NK-92 treated with Interleukin-12 subunit alpha and Interleukin-12 subunit beta, amount 100 ng/mL, for 24 hours (cell line): ENCODE measurements around the gene OR10V1.
"Not testable (repeated sequence)": the region's sequence is repeated elsewhere in the genome, so short reads cannot be mapped to it uniquely, and the experiment has no call there.

Experiments used
- DNase-seq: peaks from one replicate; lab custom pipeline; 2025; lab: John Stamatoyannopoulos, UW

Gene OR10V1

DNA sequence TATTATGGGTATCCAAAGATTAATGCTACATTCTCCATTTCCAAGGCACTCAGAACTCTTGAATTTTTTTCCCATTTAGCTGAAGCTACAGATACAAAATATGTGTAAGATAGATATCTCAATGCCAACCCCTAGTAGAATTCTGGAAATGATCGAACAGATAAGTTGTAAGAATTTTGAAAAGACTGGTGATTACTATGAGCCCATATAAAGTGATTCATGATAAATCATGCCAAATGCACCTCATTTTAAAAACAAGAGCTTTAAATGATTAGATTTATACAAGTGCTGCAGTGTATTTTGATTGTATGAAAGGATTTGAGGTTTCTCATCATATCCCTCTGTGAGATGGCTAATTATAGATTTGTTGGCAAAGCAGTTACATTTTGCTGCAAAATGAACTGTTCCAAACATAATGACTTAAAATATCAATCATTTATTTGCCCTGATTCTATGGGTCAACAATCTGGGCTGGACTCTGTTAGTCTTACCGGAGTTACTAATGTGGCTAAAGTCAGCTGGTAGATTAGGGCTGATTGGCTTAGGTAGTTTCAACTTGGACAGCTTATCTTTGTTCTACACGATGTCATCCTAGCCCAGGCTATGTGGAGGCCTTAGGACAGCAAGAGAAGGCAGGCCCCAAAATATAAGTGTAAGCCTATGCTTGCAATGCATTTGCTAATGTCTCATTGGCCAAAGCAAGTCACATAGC lies 3.4 kb downstream of the OR10V1 start:
- no peak for DNase-seq

- no peak for DNase-seq
Observed at GRCh38 chr11:59708537-59708936, 5.1 kb downstream of the OR10V1 start.

DNA sequence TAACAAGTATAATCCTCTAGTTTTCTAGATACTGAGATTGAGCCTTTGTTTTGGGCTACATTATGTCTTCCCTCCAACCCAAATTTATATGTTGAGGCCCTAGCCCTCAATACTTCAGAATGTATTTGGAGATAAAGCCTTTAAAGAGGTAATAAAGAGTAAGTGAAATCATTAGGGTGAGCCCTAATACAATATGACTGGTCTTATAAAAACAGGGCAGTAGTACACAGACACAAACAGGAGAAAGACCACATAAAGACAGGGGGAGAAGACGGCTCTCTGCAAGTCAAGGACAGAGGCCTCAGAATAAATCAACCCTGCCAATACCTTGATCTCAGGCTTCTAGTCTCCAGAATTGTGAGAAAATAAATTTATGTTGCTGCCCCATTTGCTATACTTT lies 6.3 kb downstream of the OR10V1 start:
- no peak for DNase-seq

DNA sequence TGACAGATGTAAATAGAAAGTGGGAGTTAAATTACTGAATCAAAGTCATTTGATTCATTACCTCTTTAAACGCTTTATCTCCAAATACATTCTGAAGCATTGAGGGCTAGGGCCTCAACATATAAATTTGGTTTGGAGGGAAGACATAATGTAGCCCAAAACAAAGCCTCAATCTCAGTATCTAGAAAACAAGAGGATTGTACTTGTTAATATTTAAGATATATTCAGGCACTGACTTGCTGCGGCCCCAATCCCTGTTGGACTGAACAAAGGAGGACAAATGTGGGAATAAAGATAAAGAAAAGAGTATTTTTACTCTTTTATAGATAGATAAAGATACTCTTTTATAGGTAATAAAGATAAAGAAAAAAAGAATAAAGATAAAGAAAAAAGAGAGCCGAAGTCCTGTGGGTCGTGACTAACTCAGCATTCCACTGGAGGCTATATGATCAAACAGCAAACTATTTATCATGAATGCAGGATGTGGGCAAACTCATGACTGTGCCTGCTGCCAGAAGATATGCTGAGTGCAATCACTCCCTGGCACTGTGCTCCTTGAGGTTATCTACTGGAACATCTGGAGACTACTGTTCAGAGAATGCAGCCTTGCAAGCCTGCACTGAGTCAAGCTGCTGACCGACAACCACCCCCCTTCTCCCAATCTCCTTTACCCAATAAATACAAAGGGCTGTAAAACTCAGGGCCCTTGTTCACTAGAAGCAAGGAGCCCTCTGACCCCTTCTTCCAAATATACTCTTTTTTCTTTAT lies 6.9 kb downstream of the OR10V1 start:
- no peak for DNase-seq

- DNase-seq: no peak
Observed at GRCh38 chr11:59705294-59705693, 8.4 kb downstream of the OR10V1 start.

GRCh38 chr11:59703515-59703914 lies 10.1 kb downstream of the OR10V1 start:
- DNase-seq: not testable (repeated sequence)

DNA sequence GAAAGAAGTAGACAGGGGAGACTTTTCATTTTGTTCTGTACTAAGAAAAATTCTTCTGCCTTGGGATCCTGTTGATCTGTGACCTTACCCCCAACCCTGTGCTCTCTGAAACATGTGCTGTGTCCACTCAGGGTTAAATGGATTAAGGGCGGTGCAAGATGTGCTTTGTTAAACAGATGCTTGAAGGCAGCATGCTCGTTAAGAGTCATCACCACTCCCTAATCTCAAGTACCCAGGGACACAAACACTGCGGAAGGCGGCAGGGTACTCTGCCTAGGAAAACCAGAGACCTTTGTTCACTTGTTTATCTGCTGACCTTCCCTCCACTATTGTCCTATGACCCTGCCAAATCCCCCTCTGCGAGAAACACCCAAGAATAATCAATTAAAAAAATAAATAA lies 13.5 kb downstream of the OR10V1 start:
- DNase-seq: not testable (repeated sequence)

DNA sequence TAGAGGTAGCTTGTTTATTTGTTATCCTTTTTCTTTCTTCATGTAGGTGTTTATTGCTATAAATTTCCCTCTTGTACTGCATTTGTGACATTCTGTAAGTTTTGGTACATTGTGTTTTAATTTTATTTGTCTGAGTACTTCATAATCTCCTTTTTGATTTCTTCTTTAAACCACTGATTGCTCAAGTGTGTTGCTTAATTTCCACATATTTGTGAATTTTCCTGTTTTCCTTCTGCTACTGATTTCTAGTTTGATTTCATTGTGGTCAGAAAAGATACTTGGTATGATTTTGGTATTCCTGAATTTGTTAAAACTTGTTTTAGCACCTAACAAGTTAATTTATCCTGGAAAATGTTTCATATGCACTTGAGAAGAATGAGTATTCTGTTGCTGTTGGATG lies 15.1 kb downstream of the OR10V1 start:
- DNase-seq: no peak

DNA sequence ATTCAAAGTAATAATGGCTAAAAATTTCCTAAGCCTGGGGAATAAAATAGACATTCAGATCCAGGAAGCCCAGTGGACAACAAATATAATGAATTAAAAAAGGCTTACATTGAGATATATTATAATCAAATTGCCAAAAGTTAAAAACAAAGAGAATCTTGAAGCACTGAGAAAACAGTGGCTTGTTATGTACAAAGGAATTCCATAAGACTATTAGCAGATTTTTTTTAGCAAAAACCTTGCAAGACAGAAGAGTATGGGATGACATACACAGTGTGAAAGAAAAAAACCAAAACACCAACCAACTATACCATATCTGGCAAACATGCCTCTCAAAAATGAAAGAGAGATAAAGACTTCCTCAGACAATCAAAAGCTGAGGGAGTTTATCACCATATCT lies 20.7 kb downstream of the OR10V1 start:
- no peak for DNase-seq

- no peak for DNase-seq
Observed at GRCh38 chr11:59691156-59691555, 22.5 kb downstream of the OR10V1 start.

DNA sequence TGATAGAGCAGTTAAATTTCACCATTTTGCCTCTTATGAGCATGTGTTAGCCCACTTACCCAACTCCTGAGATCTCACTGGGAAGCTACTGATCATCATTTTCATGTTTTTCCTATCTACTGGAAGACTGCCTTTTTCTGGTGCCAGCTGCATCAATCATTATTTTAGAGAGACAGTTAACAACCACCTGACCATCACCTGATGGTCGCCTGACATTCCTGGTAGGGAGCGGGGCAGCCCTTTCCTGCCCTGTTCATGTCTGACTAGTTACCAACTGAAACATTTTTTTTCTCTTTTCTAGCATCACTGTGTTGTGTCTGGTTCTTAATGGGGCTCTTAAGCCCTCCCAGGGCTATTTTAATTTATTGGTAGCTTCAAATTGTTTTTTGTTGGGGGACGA lies 24.6 kb downstream of the OR10V1 start:
- no peak for DNase-seq

DNA sequence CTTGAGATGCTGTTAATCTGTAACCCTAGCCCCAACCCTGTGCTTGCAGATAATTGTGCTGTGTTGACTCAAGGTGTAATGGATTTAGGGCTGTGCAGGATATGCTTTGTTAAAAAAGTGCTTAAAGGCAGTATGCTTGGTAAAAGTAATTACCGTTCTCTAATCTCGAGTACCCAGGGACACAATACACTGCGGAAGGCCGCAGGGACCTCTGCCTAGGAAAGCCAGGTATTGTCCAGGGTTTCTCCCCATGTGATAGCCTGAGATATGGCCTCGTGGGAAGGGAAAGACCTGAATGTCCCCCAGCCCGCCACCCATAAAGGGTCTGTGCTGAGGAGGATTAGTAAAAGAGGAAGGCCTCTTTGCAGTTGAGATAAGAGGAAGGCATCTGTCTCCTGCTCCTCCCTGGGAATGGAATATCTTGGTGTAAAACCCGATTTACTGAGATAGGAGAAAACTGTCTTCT lies 32.4 kb downstream of the OR10V1 start:
- not testable (repeated sequence) for DNase-seq

GRCh38 chr11:59680287-59681154 lies 33.1 kb downstream of the OR10V1 start:
- DNase-seq: peak; percentile 16

DNA sequence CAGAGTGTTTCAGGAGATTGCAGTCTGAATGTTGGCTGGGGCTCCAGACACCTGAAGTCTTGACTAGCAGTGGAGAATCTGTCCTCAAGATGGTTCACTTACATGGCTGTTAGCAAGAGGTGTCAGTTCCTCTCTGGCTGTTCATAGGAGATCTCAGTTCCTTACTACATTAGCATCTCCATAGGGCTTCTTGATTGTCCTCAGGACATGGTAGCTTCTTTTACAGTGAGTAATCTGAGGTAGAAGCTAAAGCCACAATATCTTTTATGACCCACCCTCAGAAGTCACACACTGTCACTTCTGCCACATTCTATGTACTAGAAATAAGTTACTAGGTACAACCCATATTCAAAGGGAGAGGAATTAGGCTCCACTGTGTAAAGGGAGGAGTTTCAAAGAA lies 34.3 kb downstream of the OR10V1 start:
- no peak for DNase-seq

DNA sequence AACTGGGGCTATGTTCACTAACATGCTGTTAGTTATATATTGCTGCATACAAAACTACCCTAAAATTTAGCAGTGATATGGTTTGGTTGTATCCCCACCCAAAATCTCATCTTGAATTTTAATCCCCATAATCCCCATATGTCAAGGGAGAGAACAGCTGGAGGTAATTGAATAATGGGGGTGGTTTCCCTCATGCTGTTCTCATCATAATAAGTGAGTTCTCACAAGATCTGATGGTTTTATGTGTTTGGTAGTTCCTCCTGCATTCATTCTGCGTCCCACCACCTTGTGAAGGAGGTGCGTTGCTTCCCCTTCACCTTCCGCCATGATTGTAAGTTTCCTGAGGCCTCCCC lies 34.9 kb downstream of the OR10V1 start:
- DNase-seq: no peak

DNA sequence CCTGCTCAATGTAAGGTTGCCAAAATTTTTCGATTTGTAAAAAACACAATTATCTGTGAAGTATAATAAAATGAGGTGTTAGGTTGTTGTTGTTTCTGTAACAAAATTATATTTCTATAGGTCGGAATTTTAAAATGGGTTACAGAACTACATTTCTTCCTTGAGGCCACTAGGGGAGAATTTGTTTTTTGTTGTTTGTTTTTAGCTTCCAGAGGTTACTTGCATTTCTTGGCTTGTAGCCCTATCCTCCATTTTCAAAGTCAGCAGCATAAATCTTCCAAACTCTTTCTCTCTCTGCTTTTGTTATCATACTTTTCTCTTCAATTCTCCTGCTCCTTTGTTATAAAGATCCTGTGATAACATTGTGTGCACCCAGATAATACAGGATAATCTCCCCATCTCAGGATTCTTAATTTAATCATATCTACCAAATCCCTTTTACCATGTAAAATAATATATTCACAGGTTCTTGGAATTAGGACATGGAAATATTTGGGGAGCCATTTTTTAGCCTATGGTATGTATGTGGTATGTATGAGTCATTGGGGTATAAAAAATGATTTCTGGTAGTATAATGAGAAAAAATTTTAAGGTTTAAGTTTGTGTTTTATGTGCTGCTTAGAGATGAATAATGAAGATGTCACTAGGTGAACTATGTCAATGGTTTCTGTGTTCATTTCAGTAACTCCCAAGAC lies 35.4 kb downstream of the OR10V1 start:
- DNase-seq: no peak

DNA sequence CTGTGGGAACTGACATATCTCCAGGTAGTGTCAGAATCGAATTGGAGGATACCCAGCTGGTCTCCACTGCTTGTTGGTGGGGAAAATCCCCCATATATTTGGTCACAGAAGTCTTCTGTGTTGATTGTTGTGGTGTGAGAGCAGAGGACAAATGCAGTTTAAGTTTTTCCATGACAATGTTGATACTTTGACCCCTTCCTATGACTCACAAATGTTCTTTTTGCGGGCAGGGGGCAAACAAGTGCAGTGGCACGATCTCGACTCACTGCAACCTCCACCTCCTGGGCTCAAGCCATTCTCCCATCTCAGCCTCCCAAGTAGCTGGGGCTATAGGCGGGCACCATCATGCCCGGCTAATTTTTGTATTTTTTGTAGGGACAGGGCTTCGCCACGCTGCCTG lies 37.4 kb downstream of the OR10V1 start:
- DNase-seq: no peak

DNA sequence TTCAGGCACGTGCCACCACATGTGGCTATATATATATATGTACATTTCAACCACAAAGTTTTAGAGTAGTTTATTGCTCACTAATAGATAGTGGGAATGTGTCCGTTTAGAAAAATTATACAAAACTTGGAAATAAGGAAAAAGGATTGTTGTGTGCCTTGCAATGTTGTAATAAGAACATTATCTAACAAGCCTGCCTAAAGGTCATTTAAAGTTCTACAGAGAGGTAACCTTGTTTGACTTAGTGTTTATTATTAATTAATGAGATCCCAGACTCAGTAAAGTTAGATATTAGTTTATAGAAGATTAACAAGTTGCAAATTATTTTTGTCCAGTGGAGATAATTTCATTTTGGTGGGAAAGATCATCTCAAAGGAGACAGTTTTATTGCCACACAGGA lies 39.4 kb downstream of the OR10V1 start:
- DNase-seq: no peak

DNA sequence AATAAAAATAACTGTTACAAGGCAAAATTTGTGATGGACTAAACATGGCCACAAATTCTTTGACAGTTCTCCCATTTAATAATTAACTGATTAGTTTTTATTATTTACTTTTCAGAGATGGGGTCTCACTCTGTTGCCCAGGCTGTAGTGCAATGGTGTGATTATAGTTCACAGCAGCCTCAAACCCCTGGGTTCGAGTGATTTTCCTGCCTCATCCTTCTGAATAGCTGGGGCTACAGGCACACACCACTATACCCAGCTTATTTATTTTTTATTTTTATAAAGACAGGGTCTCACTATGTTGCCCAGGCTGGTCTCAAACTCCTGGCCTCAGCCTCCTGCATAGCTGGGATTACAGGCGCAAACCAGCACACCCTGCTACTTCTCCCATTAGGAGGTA lies 40.4 kb downstream of the OR10V1 start:
- no peak for DNase-seq

DNA sequence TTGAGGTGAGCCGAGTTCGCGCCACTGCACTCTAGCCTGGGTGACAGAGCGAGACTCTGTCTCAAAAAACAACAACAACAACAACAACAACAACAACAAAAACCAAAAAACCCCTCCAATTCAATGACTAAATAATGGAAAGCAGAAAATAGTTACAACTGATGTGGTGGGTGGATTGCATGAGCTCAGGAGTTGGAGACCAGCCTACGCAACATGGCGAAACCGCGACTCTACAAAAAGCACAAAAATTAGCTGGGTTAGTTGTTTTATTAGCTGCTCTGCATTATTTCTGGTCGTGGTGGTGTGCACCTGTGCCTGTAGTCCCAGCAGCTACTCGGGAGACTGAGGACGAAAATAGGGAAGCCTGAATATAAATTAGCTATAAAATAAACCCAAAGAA lies 42.2 kb downstream of the OR10V1 start:
- no peak for DNase-seq

DNA sequence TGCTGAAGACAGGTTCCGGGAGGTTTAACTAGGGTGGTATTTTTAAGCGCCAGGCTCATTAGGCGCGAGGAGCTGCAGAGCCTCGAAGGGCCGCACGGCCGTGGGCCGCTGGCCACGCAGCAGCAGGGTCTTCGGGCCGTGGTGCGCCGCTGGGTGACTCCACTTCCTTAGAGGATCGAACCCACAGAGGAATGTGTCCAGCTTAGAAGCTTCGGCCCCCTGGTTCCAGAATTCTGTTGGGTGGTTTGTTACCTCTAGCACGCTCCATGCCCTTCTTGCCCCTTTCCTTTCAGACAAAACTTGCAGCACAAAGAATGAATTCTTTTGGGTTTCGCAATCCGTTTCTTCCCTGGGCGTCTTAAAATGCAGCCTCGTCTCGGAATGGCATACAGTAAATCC lies 44.0 kb downstream of the OR10V1 start:
- DNase-seq: no peak

DNA sequence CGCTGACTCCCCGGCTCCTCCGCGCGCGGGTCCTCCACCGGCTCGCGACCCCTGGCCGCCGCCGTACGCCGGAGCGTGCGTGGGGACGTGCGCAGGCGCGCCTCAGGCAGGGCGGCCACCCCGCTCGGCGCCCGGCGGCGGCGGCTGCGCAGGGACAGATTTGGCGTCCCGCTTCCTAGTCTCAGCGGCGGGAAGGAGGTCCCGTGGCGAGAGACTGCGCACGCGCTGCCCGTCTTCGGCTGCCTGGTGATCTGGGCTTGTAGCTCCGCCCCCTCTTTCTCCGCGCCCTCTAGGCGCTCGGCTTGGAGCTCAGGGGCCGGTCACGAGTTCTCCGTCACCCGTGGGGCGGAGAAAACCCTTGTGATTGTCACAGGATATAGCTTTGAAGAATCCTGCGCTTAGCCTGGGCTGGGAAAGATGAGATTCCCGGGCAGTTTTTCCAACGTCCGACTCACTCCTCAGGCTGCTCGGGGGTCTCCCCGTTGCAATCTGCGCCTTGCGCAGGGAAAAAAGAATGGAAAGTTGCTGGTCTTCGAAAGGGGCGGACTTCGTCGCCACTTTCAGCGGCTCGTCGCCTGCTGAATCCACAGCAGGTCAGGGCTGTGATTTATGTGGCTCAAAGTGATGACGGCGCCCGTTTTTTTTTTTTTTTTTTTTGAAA lies 44.6 kb downstream of the OR10V1 start, which contains the start of gene PATL1:
Gene PATL1, minus strand, starts transcription at position 88 of the 661 bp plus-strand sequence. CDS start 142 bp downstream, outside the sequence.
- peak; percentile 98 for DNase-seq
